ENCODE measurements around the gene KRTAP10-12.

GRCh38 chr21:44684483-44684882 lies 12.5 kb upstream of the KRTAP10-12 start:
- TF ChIP-seq CTCF (IDR thresholded peaks at IDR 0.05; ENCODE audit: poor library complexity), result no peak
- no peak for TF ChIP-seq EZH2 (IDR thresholded peaks at IDR 0.05; ENCODE audit: borderline replicate concordance)
